GM21447 (cell line): ENCODE measurements around the gene PCDHB10.

Experiments used
- ATAC-seq: cut with Tn5 transposase; IDR thresholded peaks from one replicate; pipeline ENCODE4 v1.9.1; 2021; ENCODE audit not compliant: unreplicated experiment

PCDHB10 gene

GRCh38 chr5:141236516-141237313 is 44.6 kb downstream of the PCDHB10 start:
- ATAC-seq, result no peak

GRCh38 chr5:141241496-141241895 is 49.3 kb downstream of the PCDHB10 start:
- no peak for ATAC-seq
